ENCODE data around the gene NTM. TPM values are rescaled to one million over a fixed set of nuclear protein-coding genes. Genes with fewer than 3 reads are reported as not detected.
A peak's percentile ranks its signal among the peaks of the same experiment; 100 is the strongest.

NTM gene
- total and polyA plus RNA-seq, 2 experiments from 2014 or later, result 1.1 to 1.7 TPM

GRCh38 chr11:132084433-132084832 lies 714.0 kb downstream of the NTM start:
- H3K4me1 ChIP-seq (ENCODE audit: low read depth), result no peaks in the 10 kb centered on the region
- no peaks in the 10 kb centered on the region for H3K27me3 ChIP-seq
- DNase-seq (ENCODE audit: low read depth in 1 of 2, low spot score in 1 of 2), result no peak
- H3K4me3 ChIP-seq, result no peak overlapping the region
- no peak overlapping the region for H3K27ac ChIP-seq
- TF ChIP-seq CTCF (IDR thresholded peaks at IDR 0.05; ENCODE audit: low read depth, low read length), result no peak
- no peaks in the 10 kb centered on the region for H3K36me3 ChIP-seq
- H3K9me3 ChIP-seq (ENCODE audit: low read depth), result peaks cover 7% of the 10 kb centered on the region

GRCh38 chr11:132087148-132087547 lies 716.7 kb downstream of the NTM start:
- DNase-seq (ENCODE audit: low read depth in 1 of 2, low spot score in 1 of 2), result no peak
- Histone ChIP-seq H3K27ac (no peak overlapping the region), H3K27me3 (no peaks in the 10 kb centered on the region), H3K9me3 (ENCODE audit: low read depth) (peaks cover 7% of the 10 kb centered on the region), H3K4me1 (ENCODE audit: low read depth) (no peaks in the 10 kb centered on the region), H3K4me3 (no peak overlapping the region), H3K36me3 (no peaks in the 10 kb centered on the region)
- TF ChIP-seq CTCF (IDR thresholded peaks at IDR 0.05; ENCODE audit: low read depth, low read length), result no peak

- no peak overlapping the region for H3K27ac ChIP-seq
- H3K4me1 ChIP-seq (ENCODE audit: low read depth), result no peaks in the 10 kb centered on the region
- H3K27me3 ChIP-seq, result no peaks in the 10 kb centered on the region
- no peak overlapping the region for H3K4me3 ChIP-seq
- no peak for DNase-seq (ENCODE audit: low read depth in 1 of 2, low spot score in 1 of 2)
- H3K36me3 ChIP-seq, result no peaks in the 10 kb centered on the region
- TF ChIP-seq CTCF (IDR thresholded peaks at IDR 0.05; ENCODE audit: low read depth, low read length), result no peak
- H3K9me3 ChIP-seq (ENCODE audit: low read depth), result peaks cover 3% of the 10 kb centered on the region
Measured at GRCh38 chr11:132088551-132088950, 718.1 kb downstream of the NTM start.

- Histone ChIP-seq H3K9me3 (ENCODE audit: low read depth) (no peaks in the 10 kb centered on the region), H3K4me3 (no peak overlapping the region), H3K27ac (no peak overlapping the region), H3K36me3 (no peaks in the 10 kb centered on the region), H3K27me3 (no peaks in the 10 kb centered on the region), H3K4me1 (ENCODE audit: low read depth) (no peaks in the 10 kb centered on the region)
- DNase-seq (ENCODE audit: low read depth in 1 of 2, low spot score in 1 of 2), result no peak
- no peak for TF ChIP-seq CTCF (IDR thresholded peaks at IDR 0.05; ENCODE audit: low read depth, low read length)
Measured at GRCh38 chr11:132093536-132094259, 723.3 kb downstream of the NTM start.

- no peaks in the 10 kb centered on the region for H3K27me3 ChIP-seq
- no peak overlapping the region for H3K4me3 ChIP-seq
- DNase-seq (ENCODE audit: low read depth in 1 of 2, low spot score in 1 of 2), result peak in 1 of 2 donors; percentile 7
- H3K27ac ChIP-seq, result no peak overlapping the region
- H3K36me3 ChIP-seq, result no peaks in the 10 kb centered on the region
- H3K9me3 ChIP-seq (ENCODE audit: low read depth), result no peaks in the 10 kb centered on the region
- H3K4me1 ChIP-seq (ENCODE audit: low read depth), result no peaks in the 10 kb centered on the region
- no peak for TF ChIP-seq CTCF (IDR thresholded peaks at IDR 0.05; ENCODE audit: low read depth, low read length)
Measured at GRCh38 chr11:132094598-132094997, 724.2 kb downstream of the NTM start.
